ENCODE data around the gene HDAC3.

DNA sequence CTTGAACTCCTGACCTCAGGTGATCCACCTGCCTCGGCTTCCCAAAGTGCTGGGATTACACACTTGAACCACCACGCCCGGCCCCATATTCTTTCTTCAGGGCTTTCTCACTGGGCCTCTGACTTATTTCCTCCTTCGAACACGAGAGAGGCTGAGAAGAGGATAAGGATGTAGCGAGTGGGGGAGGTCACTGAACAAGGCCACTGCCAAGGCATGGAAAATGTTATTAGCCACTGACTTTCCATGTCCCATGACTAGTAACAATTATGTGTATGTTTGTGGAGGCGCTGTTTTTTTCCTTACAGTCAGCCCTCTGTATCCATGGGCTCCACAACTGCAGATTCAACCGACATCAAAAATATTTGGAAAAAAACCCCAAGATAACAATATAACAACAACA is 26.9 kb upstream of the HDAC3 start:
- TF ChIP-seq TAF1 (IDR thresholded peaks at IDR 0.05; ENCODE audit: low read depth, low read length) (no peak), PAX5 (IDR thresholded peaks at IDR 0.05; ENCODE audit: insufficient read depth, low read length, severe bottlenecking) (no peak), POLR2A (IDR thresholded peaks at IDR 0.05; ENCODE audit: low read depth, low read length) (no peak), POLR2AphosphoS5 (IDR thresholded peaks at IDR 0.05; ENCODE audit: low read depth, low read length) (no peak), SPI1 (IDR thresholded peaks at IDR 0.05; ENCODE audit: low read depth, low read length) (no peak)
